MM.1S (cell line): ENCODE results near the gene GPR137.

ENCODE experiments used
- EZH2 ChIP-seq: fragments of 300-600 bp; sonication (generic); optimal IDR thresholded peaks from 2 replicates; pipeline ENCODE3; 2017; ENCODE audit warnings: low read depth, mild to moderate bottlenecking, antibody characterized with exemption, low read length, mixed read lengths
- TF ChIP-seq, protein P1 (sequence below): fragments of 300-600 bp; sonication (generic); IDR thresholded peaks from 2 replicates; pipeline ENCODE4 v1.5.1; 2016; ENCODE audit warnings: antibody characterized with exemption, low read length, mixed read lengths

DNA sequence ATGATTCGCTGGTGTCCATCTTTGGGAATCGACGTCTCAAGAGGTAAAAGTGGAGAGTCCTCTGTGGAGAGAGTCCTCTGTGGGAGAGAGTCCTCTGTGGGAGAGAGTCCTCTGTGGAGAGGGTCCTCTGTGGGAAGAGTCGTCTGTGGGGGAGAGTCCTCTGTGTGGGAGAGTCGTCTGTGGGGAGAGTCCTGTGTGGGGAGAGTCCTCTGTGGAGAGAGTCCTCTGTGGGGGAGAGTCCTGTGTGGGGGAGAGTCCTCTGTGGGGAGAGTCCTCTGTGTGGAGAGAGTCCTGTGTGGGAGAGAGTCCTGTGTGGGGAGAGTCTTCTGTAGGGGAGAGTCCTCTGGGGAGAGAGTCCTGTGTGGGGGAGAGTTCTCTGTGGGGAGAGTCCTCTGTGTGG is 35.4 kb downstream of the GPR137 start:
- TF ChIP-seq, protein P1, sequence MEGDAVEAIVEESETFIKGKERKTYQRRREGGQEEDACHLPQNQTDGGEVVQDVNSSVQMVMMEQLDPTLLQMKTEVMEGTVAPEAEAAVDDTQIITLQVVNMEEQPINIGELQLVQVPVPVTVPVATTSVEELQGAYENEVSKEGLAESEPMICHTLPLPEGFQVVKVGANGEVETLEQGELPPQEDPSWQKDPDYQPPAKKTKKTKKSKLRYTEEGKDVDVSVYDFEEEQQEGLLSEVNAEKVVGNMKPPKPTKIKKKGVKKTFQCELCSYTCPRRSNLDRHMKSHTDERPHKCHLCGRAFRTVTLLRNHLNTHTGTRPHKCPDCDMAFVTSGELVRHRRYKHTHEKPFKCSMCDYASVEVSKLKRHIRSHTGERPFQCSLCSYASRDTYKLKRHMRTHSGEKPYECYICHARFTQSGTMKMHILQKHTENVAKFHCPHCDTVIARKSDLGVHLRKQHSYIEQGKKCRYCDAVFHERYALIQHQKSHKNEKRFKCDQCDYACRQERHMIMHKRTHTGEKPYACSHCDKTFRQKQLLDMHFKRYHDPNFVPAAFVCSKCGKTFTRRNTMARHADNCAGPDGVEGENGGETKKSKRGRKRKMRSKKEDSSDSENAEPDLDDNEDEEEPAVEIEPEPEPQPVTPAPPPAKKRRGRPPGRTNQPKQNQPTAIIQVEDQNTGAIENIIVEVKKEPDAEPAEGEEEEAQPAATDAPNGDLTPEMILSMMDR = no peak
- no peak for TF ChIP-seq EZH2
